ENCODE measurements around the gene TPP1.

Gene TPP1

DNA sequence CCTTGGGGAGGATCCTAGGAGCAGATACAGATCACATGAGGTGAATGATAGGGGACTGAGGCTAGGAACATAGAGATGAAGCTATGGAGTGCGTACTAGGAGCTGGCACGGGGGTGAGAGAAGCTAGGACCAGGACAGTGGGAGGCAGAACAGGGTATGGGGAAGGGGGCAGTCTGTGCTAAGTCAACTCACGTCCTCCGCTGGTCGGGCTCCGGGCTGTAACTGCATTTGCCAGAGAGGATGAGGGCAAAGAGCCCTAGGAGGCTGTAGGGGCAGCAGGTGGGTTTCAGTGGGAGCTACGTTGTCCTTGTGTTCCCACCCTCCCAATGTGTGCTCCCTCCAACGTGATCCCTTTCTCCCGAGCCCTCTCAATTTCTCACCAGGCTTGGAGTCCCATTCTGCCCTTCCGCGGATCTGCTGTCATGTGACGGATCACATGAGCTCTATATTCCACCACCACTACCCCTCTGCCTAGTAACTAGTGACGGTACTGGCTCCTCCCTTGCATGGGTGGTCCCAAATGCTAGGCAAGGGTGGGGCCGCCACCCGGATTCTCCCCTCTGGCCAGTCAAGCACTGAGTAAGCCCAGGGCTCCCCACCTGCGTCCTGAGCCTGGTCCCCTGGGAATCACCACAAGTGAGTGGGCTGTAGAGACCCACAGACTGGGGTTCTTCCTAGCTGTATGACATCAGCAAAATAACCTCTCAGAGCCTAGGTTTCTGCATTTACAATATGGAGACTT lies at the start of gene TPP1:
Gene TPP1 (minus strand): TSS at position 419 of the 742 bp plus-strand sequence. CDS start 22 bp downstream, at position 397.
- peak; percentile 93 for DNase-seq

DNA sequence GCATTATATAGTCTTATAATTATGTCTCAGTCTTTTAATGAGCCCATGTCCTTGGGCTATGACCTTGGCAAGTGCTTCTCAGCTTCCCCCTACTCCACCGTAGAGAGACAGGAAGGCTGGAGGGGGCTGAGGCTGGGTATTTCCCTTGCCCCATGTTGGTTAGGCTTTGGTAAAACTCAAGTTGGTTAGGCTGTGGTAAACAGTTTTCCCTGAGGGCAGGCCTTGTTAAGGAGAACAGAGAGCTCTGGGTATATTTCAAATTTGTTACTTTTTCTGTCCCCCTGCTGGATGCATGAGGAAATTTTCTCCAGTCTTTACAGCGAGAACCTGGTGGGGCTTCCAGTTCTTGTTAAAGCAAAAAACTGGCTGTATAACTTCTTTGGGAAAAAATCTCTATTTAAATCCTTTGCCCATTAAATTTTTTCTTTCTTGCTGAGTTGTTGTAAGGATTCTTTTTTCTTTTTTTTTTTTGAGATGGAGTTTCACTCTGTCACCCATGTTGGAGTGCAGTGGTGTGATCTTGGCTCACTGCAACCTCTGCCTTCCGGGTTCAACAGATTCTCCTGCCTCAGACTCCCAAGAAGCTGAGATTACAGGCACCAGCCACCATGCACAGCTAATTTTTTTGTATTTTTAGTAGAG lies 48.6 kb upstream of the TPP1 start:
- DNase-seq, result no peak

DNA sequence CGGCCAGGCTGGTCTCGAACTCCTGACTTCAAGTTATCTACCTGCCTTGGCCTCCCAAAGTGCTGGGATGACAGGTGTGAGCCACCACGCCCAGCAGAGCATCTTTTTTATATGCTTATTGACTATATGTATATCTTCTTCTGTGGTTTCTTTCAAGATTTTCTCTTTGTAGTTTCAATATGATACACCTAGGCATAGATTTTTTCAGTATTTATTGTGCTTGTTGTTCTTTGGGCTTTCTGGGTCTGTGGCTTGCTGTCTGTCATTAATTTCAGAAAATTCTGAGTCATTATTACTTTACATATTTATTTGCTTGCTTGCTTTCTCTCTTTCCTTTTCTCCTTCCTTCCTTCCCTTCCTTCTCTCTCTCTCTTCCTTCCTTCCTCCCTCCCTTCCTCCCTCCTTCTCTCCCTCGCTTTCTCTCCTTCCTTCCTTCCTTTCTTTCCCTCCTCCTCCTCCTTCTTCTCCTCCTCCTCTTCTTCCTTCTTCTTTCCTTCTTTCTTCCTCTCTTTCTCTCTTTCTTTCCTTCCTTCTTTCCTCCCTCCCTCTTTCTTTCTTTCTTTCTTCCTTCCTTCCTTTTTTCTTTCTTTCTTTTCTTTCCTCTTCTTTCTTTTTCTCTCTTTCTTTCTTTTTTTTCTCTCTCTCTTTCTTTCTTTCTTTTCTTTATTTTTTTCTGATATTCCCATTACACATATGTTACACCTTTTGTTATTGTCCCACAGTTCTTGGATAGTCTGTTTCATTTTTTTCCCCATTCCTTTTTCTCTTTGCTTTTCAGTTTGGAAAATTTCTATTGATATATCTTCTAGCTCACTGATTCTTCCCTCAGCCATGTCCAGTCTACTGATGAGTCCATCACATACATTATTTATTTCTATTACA lies 47.3 kb upstream of the TPP1 start:
- DNase-seq, result no peak

DNA sequence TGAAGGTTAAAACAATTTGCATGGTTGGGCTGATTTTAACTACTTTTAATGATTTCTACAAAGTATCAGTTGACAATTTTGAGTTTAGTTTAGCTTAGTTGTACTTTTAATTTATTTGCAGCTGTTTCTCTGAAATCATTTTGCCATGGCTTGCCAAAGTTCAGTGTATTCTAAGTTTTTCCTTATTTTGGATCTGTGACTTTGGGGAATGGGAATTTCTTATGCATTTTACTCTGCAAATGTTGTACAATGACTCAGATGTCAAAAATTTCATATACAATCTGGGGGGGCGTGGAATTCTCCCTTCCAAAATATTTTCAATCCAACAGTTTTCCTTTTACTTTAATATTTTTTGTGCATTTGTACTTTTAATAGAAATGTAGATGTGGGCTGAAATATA lies 45.3 kb upstream of the TPP1 start:
- DNase-seq, result no peak

DNA sequence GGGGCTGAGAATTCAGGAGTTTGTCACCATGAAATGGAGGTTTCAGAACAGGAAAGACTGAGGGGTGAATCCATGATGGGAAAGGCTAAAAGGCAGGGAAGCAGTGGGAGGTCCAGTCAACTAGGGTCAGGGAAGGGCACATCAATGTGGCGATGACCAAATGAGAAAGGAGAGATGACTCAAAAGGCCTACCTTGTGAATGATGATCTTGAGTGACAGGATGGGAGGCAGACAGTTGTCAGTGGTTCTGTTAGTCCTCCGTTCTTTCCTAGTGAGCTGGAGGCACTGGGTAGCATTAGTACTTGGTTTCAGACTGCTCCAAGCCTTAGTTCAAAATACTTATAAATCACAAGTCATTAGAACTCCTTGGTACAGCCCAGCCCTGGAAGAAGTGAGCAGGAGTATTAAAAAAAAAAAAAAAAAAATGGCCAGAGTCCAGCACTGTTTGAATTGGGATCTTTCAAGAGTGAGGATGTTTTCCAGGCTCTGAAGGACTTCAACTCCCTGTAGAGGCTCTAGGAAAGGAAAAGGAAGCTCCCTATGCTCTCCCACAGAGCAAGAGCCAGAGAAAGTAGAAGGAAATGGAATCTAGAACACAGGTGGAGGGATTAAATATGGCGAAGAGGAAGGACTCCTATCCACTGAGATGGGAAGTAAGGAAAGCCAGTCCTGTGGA lies 44.7 kb upstream of the TPP1 start:
- no peak for DNase-seq

DNA sequence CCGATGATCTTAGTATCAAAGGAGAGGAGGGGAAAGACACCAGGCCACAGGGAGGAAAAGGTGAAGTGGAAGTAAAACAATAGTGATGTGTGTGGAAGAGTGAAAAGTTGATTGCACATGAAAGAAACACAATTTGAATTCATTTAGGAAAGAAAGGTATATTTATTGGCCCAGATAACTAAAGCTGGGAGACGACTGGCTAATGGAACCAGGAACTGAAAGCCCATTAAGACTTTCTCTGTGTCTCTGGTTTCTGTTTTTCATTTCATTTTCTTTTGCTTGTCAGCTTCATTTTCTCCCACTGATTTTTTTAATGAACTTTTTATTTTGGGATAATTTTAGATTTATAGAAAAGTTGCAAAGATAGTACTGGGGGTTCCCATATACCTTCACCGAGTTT lies 41.5 kb upstream of the TPP1 start:
- DNase-seq, result no peak

DNA sequence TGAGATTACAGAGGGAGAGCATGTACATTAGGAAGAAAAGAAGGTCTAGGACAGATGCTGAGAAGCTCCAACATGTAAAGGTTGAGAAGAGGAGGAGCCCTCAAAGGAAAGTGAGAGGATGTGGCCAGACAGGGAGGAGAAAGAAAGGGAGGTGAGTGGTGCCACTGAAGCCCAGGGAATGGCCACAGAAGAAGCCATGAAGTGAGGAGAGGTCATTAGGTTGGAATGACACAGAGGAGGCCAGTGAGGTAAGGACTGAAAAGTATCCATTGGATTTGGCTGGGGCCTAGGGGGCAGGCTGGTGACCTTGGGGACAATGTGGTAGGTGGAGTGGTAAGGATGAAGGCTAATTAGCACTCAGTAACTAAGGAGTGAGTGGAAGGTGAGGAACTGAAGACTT lies 39.4 kb upstream of the TPP1 start:
- no peak for DNase-seq

DNA sequence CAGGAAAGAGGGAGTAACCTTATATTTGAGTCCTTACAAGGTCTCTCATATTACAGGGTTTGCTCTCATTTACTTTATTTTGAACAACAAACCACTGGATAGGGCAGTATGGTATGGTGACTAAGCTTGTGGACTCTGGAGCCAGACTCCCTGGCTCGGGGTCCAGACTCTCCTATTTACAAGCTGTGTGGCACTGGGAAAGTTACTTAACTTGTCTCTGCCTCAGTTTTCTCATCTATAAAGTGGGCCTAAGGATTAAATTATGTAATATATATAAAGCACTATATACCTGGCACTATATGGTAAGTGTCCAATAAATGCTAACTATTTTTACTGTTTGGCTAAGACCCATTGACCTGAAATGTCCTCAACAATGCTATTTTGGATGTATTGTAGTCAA lies 38.1 kb upstream of the TPP1 start:
- DNase-seq, result no peak

DNA sequence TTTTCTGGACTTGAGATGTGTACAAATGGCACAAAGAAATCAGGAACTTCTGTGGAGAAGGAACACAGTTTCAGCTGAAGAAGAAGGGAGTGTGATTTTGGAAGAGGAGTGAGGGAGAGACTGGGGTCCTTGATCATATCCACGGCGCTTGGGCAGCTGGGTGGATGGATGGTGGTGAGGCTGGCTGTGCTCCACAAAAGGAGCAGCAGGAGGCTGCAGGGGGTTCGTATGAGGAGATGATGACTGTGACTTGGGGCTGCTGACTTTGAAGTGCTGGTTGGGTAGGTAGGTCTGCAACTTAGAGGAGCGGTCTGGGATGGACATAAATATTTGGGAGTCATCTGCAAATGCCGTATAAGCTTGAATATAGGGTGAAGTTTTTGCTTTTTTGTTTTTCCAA lies 37.7 kb upstream of the TPP1 start:
- DNase-seq, result no peak

DNA sequence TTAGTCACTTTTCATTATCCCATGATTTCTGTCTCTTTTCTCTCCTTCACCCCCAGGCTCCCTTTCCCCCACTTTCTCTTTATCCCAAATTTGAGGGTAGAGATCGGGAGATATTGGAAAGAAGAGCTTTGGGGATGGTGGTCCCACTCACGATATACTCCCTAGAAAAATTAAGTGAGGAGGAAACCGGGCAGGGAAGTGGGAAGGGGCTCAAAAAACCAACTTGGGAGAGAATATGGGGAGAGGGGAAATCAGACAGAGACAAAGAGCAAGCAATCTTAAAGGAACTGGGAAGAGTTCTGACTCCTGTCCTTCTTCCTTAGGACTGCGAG lies 37.3 kb upstream of the TPP1 start:
- no peak for DNase-seq

DNA sequence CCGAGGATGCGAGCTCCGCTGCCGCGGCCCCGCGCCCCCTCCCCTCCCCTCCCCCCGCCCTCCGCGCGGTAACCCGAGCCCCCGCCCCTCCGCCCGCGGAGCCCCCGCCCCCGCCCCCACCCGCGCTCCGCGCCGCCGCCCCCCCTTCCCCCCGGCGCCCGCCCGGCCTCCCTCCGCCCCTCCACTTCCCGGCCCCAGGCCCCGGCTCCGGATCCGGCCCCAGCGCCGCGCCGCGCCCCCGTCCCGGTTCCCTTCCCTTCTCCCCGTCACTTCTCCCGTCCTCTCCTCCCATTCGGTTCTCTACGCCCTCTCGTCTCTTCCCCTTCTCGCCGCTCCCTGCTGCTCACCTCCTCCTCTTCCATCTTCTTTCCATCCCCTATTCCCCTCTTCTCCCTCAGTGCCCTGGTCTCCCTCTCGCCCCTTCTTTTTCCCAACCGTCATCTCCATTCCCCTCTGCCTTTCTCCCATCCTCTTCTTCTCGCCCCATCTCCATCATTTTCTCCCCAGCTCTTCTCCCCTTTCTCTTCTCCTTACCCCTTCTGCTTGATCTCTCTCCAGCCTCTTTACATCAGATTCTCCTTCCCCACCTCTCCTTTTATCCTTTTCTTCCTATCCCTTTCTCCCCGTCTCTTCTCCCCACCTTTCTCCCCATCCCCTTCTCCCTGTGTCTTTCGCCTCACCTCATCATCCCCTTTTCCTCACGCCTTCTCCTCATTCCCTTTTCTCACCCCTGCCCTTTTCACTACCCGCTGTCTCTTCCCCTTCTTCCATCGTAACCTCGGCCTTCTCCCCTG lies 36.8 kb upstream of the TPP1 start, which contains the start of gene DCHS1:
Gene DCHS1 (minus strand): TSS at position 20 of the 794 bp plus-strand sequence. CDS start 14,196 bp downstream, outside the sequence.
- DNase-seq, result peak; percentile 60

DNA sequence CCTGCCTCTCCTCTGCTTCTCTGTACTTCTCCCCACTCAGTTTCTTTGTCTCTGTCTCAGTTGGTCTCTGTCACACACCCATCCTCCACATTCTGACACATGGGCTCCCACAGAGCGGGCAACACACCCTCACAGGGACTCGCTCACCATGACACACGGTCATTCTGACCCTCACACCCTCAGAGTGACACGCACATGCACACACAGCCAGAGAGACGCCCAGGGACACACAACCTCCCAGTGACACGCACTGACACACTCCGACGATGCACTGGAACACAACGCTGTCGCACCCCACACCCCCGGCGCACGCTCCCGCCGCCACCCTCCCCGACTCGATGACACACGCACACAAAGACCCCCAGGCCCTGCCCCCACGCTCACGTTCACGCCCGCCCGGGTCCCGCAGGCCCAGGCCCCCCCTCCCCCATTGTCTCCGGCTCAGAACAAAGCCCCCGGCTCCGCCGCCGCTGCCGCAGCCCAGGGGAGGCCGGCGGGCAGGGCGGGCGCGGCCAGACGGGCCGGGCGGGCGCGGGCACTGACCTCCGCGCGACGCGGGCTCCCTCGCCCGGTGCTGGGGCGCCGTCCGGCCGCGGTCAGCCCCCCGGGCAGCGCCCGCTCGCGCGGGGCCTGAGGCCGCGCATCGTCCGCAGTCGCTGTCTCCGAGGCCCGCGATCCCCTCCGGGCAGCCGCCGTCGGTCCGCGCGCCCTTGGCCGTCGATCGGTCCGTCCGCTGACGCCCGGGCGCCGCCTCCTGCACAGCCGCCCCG lies 36.0 kb upstream of the TPP1 start:
- DNase-seq, result peak; percentile 56

DNA sequence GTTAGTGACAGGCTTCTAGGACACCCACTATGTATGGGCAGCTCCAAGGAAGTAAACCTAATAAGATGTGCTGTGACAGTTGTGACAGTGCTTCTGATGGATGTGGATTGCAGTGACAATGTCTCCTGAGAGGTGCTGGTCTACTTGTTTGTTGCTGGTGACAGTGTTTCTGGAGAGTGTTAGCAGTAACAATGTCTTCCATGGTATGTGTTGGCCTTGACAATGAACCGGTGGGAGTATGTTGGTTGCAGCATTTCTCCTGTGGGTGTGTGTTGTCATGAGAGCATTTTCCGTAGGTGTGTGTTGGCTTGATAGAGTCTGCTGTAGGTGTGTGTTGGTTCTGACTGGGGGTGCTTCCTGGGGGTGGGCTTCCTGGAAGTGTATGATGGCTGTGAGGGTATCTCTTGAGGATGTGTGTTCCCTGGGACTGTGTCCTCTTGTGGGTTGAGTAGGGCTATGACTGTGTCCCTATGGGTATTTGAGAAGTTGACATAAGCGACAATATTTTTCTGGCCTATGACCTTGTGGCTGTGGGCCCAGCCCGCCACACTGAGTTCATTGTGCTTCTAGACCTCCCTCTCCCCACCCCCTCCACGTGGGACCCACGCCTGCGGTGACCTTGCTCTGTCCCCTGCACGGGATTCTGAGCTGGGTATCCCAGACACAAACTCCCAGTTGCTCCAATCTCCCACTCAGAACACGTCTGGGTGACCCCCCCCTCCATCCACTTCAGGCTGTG lies 35.2 kb upstream of the TPP1 start:
- DNase-seq, result no peak

DNA sequence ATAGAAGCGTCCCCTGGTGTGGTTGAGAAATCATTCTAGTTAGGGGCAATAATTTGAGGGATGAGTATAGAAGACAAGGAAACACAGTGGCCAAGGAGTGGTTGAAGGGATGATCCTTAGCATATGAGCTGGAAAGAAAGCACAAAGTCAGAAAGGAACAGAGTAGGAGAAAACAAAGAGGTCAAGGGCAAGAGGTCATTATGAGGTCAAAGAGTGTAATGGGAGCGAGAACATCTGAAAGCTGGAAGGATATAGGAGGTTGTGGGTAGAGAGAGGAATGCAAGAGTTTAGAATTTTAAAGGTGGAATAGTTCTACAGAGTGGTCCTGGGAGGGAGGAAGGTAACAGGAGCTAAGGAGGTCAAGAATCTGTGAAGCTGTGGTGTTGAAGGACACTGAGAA lies 34.4 kb upstream of the TPP1 start:
- DNase-seq, result no peak

DNA sequence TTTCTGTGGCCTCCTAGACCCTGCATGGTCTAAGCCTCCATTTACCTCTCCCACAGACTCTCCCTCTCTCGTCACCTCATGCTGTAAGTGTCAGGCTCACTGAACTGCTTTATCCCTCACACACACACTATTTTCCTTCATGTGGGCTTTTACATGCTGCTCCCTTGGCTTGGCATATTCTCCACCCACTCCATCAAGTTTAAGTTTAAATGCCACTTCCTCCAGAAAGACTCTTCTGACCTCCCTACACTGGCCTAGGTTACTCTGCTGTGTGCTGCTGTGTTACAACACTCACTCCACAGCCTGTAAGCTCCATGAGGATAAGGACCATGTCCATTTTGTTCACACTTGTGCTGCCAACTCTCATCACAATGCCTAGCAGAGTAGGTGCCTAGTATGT lies 33.9 kb upstream of the TPP1 start:
- no peak for DNase-seq

DNA sequence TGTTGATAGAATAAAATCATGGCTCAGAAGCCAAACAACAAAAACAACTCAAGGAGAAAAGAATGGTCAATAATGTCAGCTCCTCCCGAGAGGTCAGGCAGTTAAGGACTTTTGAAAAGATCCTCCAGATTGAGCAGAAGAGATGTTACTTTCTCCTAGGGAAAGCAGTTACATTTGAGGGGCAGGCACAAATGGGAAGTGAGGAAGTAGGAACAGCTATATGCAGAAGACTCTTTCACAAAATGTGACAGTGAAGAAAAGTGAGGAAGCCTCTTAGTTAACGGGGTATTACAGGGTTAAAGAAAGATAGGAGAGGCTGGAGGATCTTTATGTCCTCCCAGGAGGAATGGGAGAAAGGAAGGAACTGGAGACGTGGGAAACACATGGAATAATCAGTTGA lies 33.0 kb upstream of the TPP1 start:
- DNase-seq, result no peak

DNA sequence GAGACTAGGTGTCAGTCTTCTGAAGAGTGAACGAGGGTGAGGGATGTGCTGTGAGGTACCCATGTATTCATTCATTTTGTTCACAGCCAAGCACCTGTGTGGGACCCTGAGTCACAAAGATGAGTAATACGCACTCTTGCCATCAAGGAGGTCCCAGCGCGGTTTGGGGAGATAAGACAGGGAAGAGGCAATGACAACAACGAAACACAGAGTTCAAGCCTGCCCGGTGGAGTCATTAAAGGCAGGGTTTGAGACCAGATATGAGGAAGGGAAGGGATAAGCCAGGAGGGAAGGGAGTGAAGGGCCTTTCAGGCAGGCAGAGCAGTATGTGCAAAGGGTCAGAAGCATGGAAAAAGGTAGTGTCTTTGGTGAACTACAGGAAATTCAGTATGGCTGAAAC lies 31.8 kb upstream of the TPP1 start:
- no peak for DNase-seq

DNA sequence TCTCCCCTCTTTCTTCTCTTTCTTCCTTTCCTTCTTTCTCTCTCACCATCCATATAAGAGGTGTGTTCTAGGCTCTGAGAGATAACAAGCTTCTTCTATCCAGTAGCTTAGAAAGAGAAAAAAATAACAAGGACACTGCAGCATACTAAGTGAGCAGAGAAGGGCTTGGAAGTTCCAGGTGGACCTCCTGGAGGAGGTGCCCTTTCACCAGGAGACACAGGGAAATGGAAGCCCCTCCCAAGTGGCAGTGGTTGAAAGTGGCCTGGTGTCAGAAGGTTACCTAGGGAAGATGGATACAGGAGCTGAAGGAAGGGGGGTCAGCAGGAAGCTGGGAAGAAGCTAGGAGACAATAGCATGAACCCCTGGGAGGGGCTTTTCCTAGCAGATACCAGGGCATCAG lies 30.9 kb upstream of the TPP1 start:
- DNase-seq, result no peak

DNA sequence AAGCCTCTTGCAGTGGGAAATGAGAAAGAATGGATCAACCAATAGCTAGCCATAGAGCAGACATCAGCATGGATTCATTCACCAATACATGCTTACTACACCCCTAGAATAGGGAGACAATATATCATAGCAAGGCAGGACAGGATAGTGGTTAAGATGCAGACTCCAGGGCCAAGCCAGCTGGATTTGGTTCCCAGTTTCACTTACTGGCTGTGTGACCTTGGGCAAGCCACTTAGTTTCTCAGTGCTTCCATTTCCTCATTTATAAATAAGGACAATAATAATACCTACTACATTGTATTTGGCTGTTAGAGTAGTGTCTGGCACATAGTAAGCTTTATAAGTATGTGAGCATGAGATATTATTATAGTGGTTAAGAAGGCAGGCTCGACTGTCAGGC lies 29.3 kb upstream of the TPP1 start:
- no peak for DNase-seq

DNA sequence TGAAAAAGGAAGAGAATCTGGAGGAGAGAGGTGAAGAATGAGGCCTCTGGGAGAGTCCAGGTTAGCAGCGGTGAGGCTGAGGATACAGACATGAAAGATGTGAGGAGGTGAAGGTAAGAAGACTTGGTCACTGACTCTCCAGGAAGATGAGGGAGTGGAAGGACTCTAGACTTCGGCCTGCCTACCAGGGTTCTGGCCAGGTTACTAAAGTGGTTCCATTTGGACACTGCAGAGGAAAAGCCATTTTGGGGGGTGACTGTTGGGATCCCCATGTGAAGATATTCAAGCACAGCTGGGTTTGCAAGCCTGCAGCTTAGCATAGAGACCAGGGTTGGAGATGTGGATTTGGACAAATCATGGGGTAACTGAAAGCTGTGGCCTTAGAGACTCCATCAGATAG lies 28.6 kb upstream of the TPP1 start:
- DNase-seq, result no peak

All from NCI-H146 (cell line).